T-helper 1 cell (primary cell): ENCODE measurements around the gene SEC62.
"Not testable (repeated sequence)": the region's sequence is repeated elsewhere in the genome, so short reads cannot be mapped to it uniquely, and the experiment has no call there.

ENCODE experiments used
- DNase-seq, 5 donors: peaks; one replicate each; pipeline ENCODE4 v3.0.0-alpha.2; 2012 to 2020

SEC62 gene

DNA sequence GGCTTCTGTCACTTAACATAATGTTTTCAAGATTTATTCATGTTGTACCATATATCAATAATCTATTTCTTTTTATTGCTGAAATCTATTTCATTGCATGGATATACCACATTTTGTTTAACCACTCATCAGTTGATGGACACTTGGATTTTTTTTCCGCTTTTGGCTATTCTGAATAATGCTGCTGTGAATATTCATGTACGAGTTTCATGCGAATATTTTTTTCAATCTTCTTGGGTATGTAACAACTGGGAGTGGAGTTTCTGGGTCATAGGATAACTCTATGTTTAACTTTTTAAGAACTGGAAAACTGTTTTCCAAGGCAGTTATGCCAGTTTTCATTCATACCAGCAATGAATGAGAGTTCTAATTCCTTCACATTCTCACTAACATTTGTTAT is 49.5 kb downstream of the SEC62 start:
- no peak for DNase-seq

DNA sequence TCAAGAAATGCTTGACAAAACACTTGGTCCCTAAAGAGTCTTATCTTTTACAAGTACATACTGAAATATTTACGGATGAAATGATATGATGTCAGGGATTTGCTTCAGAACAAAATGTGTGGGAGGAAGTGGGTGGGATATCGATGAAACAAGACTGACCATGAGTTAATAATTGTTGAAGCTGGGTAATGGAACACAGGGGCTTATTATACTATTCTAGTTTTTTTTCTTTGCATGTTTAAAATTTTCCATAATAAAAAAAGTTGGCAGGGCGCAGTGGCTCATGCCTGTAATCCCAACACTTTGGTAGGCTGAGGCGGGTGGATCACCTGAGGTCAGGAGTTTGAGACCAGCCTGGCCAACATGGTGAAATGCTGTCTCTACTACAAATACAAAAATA is 52.7 kb downstream of the SEC62 start:
- not testable (repeated sequence) for DNase-seq

DNA sequence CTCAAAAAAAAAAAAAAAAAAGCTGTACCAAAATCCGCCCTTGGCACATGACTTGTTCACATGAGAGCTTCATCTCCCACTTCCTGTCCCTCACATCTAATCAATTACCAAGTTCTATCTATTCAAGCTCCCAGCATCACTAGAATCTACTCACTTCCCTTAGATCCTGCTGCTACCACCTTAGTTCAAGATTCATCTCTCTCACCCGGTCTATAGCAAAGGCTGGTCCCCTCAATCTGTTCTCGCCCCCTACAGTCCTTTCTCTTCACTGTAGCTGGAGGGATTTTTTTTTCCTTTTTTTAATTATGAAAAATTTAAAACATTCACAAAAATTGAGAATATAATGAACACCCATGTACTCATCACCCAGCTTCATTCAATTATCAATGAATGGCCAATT is 54.5 kb downstream of the SEC62 start:
- no peak for DNase-seq

DNA sequence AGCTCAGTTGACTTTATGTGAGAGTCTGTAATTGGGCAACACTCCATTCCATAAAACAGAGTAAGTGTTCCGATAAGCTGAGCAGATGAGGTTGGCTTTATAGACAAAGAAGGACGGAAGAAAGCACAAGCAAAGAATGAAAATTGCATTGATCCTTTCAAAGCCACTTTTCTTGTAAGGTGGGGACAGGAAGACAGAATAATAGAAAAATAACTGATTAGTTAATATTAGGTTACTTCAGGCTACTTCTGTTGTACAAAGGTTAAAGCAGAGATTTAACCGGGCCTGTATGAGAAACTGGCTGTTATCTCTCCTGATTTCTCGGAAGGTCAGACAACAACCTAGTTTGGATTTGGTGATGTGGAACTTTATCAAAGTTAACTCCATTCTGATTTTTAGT is 55.7 kb downstream of the SEC62 start:
- no peak for DNase-seq

DNA sequence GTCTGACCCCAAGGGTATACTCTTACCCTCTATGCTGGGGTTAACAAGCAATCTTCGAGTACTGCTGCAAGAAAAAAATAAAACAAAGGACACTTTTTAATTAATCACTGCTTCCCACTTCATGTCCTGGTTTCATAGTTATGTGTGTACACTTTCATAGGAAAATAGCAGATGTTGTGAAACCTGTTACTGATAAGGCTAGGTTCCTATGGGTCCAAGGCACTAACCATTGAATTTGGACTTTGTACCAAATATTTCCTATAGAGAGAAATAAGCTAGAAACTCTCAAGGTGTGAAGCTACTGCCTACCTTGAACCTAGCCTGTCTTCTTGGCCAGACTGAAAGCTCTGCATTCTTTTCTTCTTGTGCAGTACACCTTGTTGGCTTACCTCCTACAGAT is 56.6 kb downstream of the SEC62 start:
- no peak for DNase-seq

DNA sequence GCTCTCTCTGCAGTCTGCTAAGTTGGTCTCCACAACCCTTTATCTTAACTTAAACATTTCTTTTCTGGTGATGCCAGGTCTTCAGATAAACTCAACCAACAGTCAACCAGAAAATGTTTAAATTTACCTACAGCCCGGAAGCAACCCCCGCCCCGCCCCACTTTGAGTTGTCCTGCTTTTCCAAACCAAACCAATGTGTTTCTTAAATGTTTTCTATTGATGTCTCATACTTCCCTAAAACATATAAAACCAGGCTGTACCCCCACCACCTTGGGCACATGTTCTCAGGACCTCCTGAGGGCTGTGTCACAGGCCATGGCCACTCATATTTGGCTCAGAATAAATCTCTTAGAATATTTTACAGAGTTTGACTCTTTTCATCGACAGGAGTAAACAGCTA is 58.0 kb downstream of the SEC62 start:
- DNase-seq = no peak

DNA sequence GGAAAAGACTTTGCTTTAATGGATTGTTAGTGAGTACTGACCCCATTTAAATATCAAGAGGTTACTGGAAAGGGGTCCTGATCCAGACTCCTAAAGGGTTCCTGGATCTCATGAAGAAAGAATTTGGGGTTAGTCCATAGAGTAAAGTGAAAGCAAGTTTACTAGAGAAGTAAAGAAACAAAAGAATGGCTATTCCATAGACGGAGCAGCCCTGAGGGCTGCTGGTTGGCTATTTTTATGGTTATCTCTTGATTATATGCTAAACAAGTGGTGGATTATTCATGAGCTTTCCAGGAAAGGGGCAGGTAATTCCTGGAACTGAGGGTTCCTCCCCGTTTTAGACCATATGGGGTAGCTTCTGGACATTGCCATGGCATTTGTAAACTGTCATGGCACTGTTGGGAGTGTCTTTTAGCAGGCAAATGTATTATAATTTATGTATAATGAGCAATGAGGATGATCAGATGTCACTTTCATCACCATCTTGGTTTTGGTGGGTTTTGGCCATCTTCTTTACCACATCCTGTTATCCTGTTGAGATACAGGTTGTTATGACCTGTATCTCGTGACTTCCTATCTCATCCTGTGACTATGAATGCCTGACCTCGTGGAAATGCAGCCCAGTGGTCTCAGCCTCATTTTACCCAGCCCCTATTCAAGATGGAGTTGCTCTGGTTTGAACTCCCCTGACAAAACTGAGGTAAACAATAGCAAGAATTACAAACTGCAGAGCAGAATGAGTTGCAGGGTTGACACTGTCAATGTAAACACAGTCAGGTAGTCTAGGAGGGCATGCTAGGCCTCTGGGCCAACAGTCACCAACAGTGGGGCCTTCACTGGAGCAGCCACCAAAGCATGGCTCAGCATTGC is 60.9 kb downstream of the SEC62 start:
- peak in 1 of 5 donors; percentile 63 for DNase-seq

DNA sequence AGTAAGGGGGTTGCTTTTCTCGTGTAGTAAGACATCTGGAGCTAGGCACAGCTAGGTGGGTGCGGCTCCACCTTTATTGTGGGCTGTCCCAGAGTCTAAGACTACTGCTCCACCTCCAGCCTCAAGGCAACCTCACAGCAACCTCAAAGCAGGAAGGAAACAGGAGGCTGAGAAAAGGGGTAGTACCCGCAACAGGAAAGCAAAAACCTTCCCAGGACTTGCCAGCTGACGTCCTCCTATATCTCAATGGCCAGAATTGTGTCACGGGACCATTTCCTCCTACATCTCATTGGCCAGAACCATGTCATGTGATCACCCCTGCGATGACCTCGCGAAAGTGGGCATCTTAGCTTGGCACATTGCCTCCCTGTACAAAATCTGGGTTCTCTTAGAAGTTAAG is 66.9 kb downstream of the SEC62 start:
- DNase-seq = peak in 4 of 5 donors; percentile 40 to 66 (median 48)

DNA sequence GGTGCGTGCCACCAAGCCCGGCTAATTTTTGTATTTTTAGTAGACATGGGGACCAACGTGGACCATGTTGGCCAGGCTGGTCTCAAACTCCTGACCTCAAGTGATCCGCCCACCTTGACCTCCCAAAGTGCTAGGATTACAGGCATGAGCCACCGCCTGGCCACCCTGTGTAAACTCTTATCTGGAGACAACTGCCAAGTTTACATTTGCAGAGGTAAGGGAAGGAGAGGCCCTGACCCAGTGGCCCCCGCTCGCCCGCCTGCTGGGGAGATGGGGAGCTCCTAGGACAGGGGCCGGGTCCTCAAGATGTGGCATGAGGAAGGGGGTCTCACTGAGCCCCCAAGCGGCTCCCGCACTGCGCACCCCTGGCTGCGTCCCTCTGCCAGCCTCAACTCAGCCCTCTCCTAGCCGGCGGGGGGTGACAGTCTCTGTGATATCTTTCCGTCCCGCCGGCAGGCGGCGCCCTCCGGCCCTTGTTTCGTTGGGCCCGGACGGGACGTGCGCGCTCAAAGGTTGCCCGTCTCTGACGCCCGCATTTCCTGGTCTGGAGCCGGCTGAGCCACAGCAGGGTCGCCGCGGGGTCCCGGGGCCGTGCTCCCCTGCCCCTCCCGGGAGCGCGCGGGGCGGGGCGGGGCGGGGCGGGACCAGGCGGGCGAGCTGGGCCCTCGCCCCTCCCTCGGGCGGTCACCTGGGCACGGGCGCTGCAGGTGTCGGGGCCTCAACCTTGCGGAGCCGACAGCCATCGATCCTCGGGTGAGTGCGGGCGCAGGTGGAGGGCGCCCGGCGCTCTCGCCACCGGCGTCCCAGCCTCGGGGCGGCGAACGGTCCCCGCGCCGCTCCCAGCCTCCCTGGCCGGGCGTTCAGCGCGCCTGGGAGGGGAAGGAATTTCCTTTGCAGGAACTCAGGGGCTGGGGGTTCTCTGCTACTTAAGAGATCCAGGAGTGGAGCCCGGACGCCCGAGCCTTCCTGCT is 71.1 kb downstream of the SEC62 start, which contains the start of gene GPR160:
Gene GPR160, plus strand, starts transcription at position 533 of the 971 bp plus-strand sequence. CDS start 45,978 bp downstream, outside the sequence.
- DNase-seq = peak; percentile 51 to 81 (median 69)

DNA sequence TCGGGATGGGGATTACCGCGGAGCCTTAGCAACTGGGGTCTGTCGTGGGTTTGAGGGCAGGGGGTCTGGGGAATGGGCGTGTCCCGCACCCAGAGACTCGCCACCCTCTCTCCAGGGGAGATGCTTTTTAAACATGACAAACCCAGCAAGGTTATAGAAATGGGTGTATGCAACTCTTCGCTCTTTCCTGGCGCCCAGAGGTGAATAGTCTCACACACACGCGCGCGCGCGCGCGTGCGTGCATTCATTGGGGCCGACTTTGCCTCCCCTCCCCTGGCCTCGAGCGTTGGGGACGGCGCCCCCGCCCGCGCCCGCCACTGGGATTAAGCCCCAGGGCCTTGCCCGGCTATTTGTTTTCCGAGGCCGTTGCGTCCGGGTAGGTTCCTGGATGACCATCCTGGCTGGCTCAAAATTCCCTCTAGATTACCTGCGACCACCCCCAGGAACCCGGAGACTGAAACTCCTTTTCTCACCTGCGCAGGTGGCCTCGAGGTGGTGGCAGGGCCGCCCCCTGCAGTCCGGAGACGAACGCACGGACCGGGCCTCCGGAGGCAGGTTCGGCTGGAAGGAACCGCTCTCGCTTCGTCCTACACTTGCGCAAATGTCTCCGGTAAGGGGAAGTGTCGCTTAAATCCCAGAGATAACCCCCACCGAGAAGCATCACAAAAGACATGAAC is 72.0 kb downstream of the SEC62 start:
- peak in 3 of 5 donors; percentile 8 to 28 (median 12) for DNase-seq

DNA sequence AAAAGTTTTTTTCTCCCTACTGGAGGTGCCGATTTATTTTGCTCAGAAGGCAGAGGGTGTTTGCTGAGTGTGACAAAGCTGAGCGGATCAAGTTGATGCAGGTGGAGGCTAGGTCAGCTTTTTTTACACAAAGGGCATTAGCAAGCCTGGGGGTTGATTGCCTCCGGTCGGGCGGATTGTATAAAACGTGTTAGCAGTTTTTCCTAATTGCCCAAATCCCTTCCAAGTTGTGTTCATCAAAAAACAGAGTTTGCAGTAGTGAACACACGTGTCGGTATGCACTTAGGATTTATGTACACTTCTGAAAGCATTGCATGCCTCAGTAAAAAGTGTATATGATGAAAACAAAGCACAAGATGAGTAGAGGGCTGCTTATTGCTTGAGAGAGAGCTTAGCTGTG is 73.8 kb downstream of the SEC62 start:
- DNase-seq = no peak

DNA sequence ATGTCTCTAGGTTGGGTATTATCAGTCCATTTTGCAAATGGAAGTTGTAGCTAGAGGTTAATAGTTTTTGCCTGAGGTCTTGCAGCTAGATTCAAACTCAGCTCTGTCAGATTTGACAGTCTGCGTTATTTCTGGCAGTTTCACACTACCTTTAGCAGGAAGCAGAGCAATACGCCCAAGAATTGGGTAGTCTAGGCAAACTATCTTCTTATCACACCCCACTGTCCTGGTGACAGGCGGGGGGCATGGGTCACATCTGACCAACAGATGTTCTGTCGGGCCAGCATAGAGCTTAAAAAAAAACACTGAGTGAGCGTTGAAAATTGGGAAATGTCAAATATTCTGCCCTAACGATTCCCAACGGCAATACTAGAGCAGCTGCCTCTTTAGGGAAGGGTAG is 76.9 kb downstream of the SEC62 start:
- no peak for DNase-seq

DNA sequence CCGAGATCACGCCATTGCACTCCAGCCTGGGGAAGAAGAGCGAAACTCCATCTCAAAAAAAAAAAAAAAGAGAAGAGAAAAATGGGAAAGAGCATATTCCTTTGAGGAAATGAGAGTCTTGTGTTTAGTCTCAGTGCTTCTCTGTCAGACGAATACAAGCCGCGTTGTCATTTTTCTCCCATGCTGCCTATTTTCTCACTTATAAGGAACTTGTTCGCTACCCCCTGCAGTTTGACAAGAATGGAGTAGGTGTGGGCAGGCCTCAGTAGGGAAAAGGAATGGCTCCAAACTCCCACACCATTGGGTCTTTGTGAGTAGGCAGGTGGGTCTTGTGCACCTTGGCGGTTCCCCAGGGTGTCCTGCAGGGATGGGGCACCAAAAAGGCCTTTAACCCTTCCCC is 77.7 kb downstream of the SEC62 start:
- DNase-seq = no peak

DNA sequence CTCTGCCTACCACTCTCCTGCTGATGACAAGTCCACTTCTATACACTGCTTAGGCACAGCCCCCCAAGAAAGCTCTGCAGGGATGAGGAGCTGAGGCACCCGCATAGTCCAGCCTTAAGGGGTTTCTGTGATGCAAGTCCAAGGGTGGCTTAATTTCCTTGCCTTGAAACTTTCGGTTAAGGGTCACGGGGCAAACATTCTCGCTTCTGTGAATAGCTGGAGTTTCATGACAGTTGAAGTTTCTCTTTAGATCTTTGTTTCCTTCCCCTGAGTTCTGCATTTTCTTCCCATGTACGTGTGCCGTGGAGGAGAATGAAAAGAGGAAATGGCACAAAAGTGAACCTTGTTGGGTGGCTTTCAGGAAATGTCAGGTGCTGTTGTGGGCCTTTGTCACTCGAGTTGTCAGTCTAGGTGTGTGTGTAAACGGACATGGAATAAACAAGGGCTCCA is 78.2 kb downstream of the SEC62 start:
- no peak for DNase-seq

DNA sequence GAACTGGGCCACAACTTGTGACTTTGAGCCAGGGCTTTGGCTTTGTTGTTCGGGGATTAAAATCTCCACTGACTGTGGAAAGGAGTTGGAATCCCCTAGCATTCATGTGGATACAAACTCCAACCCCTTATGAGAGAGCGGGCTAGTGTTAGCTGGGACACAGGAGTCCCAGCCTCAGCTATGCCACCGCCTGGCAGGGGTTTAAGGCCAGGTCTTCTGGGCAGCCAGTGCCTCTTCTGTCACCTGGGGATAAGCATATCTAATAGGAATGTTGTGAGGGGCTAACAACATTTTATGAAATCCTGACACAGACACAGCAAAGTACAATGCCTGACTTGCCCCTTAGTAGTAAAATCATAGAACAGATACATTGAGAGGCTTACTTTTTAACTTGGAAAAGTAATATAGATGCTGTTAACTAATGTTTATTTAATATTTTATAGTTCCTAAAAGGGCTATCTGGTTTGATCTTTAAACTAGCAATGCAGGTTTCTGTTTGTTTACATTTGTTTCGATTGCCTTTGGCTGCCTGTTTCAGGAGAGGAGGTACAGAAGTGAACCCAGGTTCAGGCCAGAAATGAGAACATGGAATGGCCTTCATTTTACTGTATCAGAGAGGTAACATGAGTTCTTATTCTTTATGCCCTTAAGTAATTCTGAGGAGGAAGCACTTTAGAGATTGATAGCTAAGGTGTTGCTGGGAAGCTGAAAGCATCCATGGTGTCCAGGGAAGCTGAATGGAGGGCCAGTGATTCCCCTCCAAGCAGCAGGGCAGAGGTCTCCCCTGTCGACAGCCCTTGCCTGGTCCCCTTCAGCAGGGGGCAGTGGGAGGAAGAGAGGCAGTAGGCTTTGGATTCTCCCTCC is 79.9 kb downstream of the SEC62 start:
- no peak for DNase-seq

DNA sequence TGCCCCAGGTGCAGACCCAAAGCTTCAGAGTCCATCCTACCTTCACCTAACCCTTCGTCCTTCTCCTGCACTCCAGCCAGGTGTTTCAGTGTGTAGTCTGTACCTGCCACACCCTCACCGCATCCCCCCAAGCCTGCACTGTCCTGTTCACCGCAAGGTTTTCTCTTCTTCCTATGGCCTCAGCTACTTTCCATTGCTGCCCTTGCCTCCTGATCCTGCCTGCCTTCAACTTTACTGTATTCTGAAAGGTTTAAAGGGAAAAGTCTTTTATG is 80.5 kb downstream of the SEC62 start:
- DNase-seq = no peak
